HCT116 (cell line): Measurements from ENCODE around the gene TCF15. TPM values are rescaled to one million over a fixed set of nuclear protein-coding genes. Genes with fewer than 3 reads are reported as not detected.

Experiments
- ATAC-seq: fragments of 200-7000 bp; cut with Tn5 transposase; 2 replicates; pipeline ENCODE4 v1.9.1; 2020; ENCODE audit warnings: mild to moderate bottlenecking, moderate library complexity
- BruUV-seq: library from RNA; stranded (reverse); fragments of 400-500 nt; replicated peaks from 2 replicates; lab custom pipeline; 2021; lab: Mats Ljungman, UMichigan
- CTCF ChIA-PET: fragments of 300-600 bp; sonication (Branson Sonifier 250); formaldehyde crosslinking; loops from one replicate; lab custom pipeline; 2021; ENCODE audit warnings: antibody characterized with exemption; lab: Charles Lee
- POLR2A ChIA-PET: fragments of 300-600, 350-600 bp; sonication (Branson Sonifier 250); formaldehyde crosslinking; loops from one replicate; lab custom pipeline; 2021; ENCODE audit warnings: antibody characterized with exemption; lab: Charles Lee
- RAD21 ChIA-PET, 2 experiments: fragments of 300-600 bp; sonication (Branson Sonifier 250); formaldehyde crosslinking; loops; one replicate each; lab custom pipeline; 2023; ENCODE audit warnings: low total read pairs in 2 of 2; ENCODE audit not compliant: uncharacterized antibody in 2 of 2, unreplicated experiment in 2 of 2, low non-redundant PET in 1 of 2; lab: Charles Lee
- DNase-seq: peaks from one replicate; pipeline ENCODE4 v3.0.0-alpha.2; 2010; ENCODE audit warnings: low read depth, low spot score
- H2AFZ ChIP-seq: fragments of 200-600 bp; shearing (Covaris generic), sonication (generic); 2 replicates; pipeline ENCODE4 v1.6.1; 2017; ENCODE audit warnings: low read depth, mixed run types, mixed read lengths, antibody characterized with exemption, low read length; ENCODE audit not compliant: poor library complexity, severe bottlenecking
- H3K27ac ChIP-seq: 2 replicates; pipeline ENCODE4 v1.5.1; 2012; ENCODE audit warnings: low read depth, low read length
- H3K27me3 ChIP-seq: fragments of 200-600 bp; sonication (generic); 2 replicates; pipeline ENCODE4 v1.6.1; 2016; ENCODE audit warnings: mixed run types, low read length, mixed read lengths; ENCODE audit not compliant: insufficient read depth
- H3K36me3 ChIP-seq, 2 experiments: fragments of 200-500 bp in 1 of 2; fragments of 200-600 bp in 1 of 2; sonication (Bioruptor generic) in 1 of 2; sonication (generic) in 1 of 2; 2 replicates each; pipeline versions ENCODE4 v1.5.1 to v1.6.1; 2014 to 2016; ENCODE audit warnings: low read length in 2 of 2, inconsistent platforms in 1 of 2, mixed read lengths in 1 of 2, mixed run types in 1 of 2; ENCODE audit not compliant: insufficient read depth in 2 of 2, control insufficient read depth in 1 of 2
- H3K4me1 ChIP-seq, 2 experiments: fragments of 200-600 bp in 1 of 2; sonication (generic) in 1 of 2; 2 replicates each; pipeline versions ENCODE4 v1.5.1 to v1.6.1; 2012 to 2017; ENCODE audit warnings: low read length in 2 of 2, inconsistent platforms in 1 of 2, mild to moderate bottlenecking in 1 of 2, mixed read lengths in 1 of 2, mixed run types in 1 of 2, moderate library complexity in 1 of 2; ENCODE audit not compliant: insufficient read depth in 2 of 2, control insufficient read depth in 1 of 2
- H3K4me2 ChIP-seq: fragments of 200-600 bp; sonication (generic); 2 replicates; pipeline ENCODE4 v1.6.1; 2017; ENCODE audit warnings: mixed run types, low read length, mixed read lengths
- H3K4me3 ChIP-seq, 2 experiments: fragments of 200-600 bp in 1 of 2; sonication (generic) in 1 of 2; replicated peaks in 1 of 2; 2 replicates each; pipeline ENCODE4 v1.5.1; 2011 to 2016; ENCODE audit warnings: low read length in 2 of 2, control low read depth in 1 of 2, low read depth in 1 of 2, mild to moderate bottlenecking in 1 of 2, mixed read lengths in 1 of 2, mixed run types in 1 of 2
- H3K79me2 ChIP-seq: fragments of 200-600 bp; sonication (generic); 2 replicates; pipeline ENCODE4 v1.6.1; 2017; ENCODE audit warnings: mild to moderate bottlenecking, mixed run types, low read length, moderate library complexity, mixed read lengths; ENCODE audit not compliant: insufficient read depth
- H3K9ac ChIP-seq: fragments of 200-600 bp; sonication (generic); 2 replicates; pipeline ENCODE4 v1.6.1; 2016; ENCODE audit warnings: low read length, mixed read lengths
- H3K9me2 ChIP-seq: fragments of 200-600 bp; sonication (generic), shearing (Covaris generic); 2 replicates; pipeline ENCODE4 v1.6.1; 2017; ENCODE audit warnings: mixed run types, mild to moderate bottlenecking, moderate library complexity; ENCODE audit not compliant: insufficient read depth
- H3K9me3 ChIP-seq, 2 experiments: fragments of 200-500 bp in 1 of 2; fragments of 200-600 bp in 1 of 2; sonication (Bioruptor generic) in 1 of 2; sonication (generic) in 1 of 2; 2 replicates each; pipeline ENCODE4 v1.6.1; 2014 to 2017; ENCODE audit warnings: low read length in 2 of 2, mixed read lengths in 2 of 2, inconsistent platforms in 1 of 2, low read depth in 1 of 2, mild to moderate bottlenecking in 1 of 2, mixed run types in 1 of 2, moderate library complexity in 1 of 2; ENCODE audit not compliant: control insufficient read depth in 1 of 2, insufficient read depth in 1 of 2
- H4K20me1 ChIP-seq: fragments of 200-600 bp; sonication (generic), shearing (Covaris generic); 2 replicates; pipeline ENCODE4 v1.6.1; 2017; ENCODE audit warnings: mixed run types, mild to moderate bottlenecking, moderate library complexity; ENCODE audit not compliant: insufficient read depth
- EGR1 ChIP-seq: IDR thresholded peaks from 2 replicates; pipeline ENCODE4 v1.6.1; 2012; ENCODE audit warnings: low read depth
- ELF1 ChIP-seq: IDR thresholded peaks from 2 replicates; pipeline ENCODE4 v1.6.1; 2012; ENCODE audit warnings: low read depth, borderline replicate concordance
- FOSL1 ChIP-seq: IDR thresholded peaks from 2 replicates; pipeline ENCODE4 v1.6.1; 2012; ENCODE audit warnings: low read depth
- JUND ChIP-seq: IDR thresholded peaks from 2 replicates; pipeline ENCODE4 v1.6.1; 2012
- POLR2A ChIP-seq: IDR thresholded peaks from 2 replicates; pipeline ENCODE4 v1.7.0; 2011; ENCODE audit warnings: borderline replicate concordance; ENCODE audit not compliant: insufficient read depth, insufficient read length; ENCODE audit errors: extremely low read depth
- RAD21 ChIP-seq: IDR thresholded peaks from 2 replicates; pipeline ENCODE4 v1.6.1; 2012; ENCODE audit warnings: low read depth, mild to moderate bottlenecking
- SIN3A ChIP-seq: IDR thresholded peaks from 2 replicates; pipeline ENCODE4 v1.6.1; 2012; ENCODE audit warnings: low read depth
- ZNF274 ChIP-seq: fragments of 200-500 bp; sonication (Bioruptor generic); IDR thresholded peaks from 2 replicates; pipeline ENCODE4 v1.6.1; 2014; ENCODE audit warnings: mild to moderate bottlenecking, low read depth, low read length, inconsistent platforms
- intact Hi-C: fragments of 100-400 bp; cut with micrococcal nuclease; formaldehyde crosslinking; loops from 2 replicates; pipeline ENCODE4 v1.10.0; 2022
- total RNA-seq: library from RNA; stranded (reverse); gene quantifications from one replicate; pipeline ENCODE4 v1.2.1, GENCODE V29; 2021; ENCODE audit not compliant: unreplicated experiment
- TF ChIP-seq, protein P1 (sequence below): IDR thresholded peaks from 2 replicates; pipeline ENCODE4 v1.6.1; 2011; ENCODE audit warnings: mild to moderate bottlenecking, low read length, moderate library complexity; ENCODE audit not compliant: insufficient replicate concordance; ENCODE audit errors: extremely low read depth
- TF ChIP-seq, protein P2 (sequence below): IDR thresholded peaks from 2 replicates; pipeline ENCODE4 v1.6.1; 2012; ENCODE audit warnings: low read depth
- TF ChIP-seq, protein P3 (sequence below): IDR thresholded peaks from 2 replicates; pipeline ENCODE4 v1.6.1; 2012

The TCF15 gene
- total RNA-seq, 1 experiment from 2014 or later: not detected

GRCh38 chr20:611843-612185, 1.7 kb upstream of the TCF15 start:
- no TSS peak for BruUV-seq
- no peak overlapping the region for H3K9ac ChIP-seq
- ATAC-seq (no peak), DNase-seq (no peak)
- H4K20me1 ChIP-seq: no peaks in the 10 kb centered on the region
- H3K36me3 ChIP-seq: no peaks in the 10 kb centered on the region
- no peak overlapping the region for H3K4me3 ChIP-seq
- no peak for TF ChIP-seq EGR1
- TF ChIP-seq JUND: no peak
- TF ChIP-seq ELF1: no peak
- no peak for TF ChIP-seq FOSL1
- TF ChIP-seq, protein P1, sequence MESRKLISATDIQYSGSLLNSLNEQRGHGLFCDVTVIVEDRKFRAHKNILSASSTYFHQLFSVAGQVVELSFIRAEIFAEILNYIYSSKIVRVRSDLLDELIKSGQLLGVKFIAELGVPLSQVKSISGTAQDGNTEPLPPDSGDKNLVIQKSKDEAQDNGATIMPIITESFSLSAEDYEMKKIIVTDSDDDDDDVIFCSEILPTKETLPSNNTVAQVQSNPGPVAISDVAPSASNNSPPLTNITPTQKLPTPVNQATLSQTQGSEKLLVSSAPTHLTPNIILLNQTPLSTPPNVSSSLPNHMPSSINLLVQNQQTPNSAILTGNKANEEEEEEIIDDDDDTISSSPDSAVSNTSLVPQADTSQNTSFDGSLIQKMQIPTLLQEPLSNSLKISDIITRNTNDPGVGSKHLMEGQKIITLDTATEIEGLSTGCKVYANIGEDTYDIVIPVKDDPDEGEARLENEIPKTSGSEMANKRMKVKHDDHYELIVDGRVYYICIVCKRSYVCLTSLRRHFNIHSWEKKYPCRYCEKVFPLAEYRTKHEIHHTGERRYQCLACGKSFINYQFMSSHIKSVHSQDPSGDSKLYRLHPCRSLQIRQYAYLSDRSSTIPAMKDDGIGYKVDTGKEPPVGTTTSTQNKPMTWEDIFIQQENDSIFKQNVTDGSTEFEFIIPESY: no peak
- TF ChIP-seq POLR2A: no peak
- no peak for TF ChIP-seq ZNF274
- TF ChIP-seq SIN3A: no peak
- TF ChIP-seq RAD21: no peak
- TF ChIP-seq, protein P2, sequence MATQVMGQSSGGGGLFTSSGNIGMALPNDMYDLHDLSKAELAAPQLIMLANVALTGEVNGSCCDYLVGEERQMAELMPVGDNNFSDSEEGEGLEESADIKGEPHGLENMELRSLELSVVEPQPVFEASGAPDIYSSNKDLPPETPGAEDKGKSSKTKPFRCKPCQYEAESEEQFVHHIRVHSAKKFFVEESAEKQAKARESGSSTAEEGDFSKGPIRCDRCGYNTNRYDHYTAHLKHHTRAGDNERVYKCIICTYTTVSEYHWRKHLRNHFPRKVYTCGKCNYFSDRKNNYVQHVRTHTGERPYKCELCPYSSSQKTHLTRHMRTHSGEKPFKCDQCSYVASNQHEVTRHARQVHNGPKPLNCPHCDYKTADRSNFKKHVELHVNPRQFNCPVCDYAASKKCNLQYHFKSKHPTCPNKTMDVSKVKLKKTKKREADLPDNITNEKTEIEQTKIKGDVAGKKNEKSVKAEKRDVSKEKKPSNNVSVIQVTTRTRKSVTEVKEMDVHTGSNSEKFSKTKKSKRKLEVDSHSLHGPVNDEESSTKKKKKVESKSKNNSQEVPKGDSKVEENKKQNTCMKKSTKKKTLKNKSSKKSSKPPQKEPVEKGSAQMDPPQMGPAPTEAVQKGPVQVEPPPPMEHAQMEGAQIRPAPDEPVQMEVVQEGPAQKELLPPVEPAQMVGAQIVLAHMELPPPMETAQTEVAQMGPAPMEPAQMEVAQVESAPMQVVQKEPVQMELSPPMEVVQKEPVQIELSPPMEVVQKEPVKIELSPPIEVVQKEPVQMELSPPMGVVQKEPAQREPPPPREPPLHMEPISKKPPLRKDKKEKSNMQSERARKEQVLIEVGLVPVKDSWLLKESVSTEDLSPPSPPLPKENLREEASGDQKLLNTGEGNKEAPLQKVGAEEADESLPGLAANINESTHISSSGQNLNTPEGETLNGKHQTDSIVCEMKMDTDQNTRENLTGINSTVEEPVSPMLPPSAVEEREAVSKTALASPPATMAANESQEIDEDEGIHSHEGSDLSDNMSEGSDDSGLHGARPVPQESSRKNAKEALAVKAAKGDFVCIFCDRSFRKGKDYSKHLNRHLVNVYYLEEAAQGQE: no peak
- TF ChIP-seq, protein P3, sequence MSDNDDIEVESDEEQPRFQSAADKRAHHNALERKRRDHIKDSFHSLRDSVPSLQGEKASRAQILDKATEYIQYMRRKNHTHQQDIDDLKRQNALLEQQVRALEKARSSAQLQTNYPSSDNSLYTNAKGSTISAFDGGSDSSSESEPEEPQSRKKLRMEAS: no peak
- no peaks in the 10 kb centered on the region for H3K27me3 ChIP-seq
- RAD21 ChIA-PET: no interaction called here
- H3K4me2 ChIP-seq: no peak overlapping the region
- H3K27ac ChIP-seq: no peak overlapping the region
- no peaks in the 10 kb centered on the region for H3K4me1 ChIP-seq
- no peak overlapping the region for H2AFZ ChIP-seq
- CTCF ChIA-PET: no interaction called here
- intact Hi-C loops: no loop called here
- POLR2A ChIA-PET: no interaction called here
- no peaks in the 10 kb centered on the region for H3K9me2 ChIP-seq
- H3K9me3 ChIP-seq: no peaks in the 10 kb centered on the region
- no peaks in the 10 kb centered on the region for H3K79me2 ChIP-seq
